ENCODE results near the gene MAP1LC3B2.

The MAP1LC3B2 gene

GRCh38 chr12:116610971-116611541 is 51.9 kb downstream of the MAP1LC3B2 start:
- no peak overlapping the region for H3K27ac ChIP-seq (replicated peaks)
- DNase-seq (ENCODE audit: low read depth in 1 of 2, low spot score in 1 of 2) = no peak

GRCh38 chr12:116612436-116612835 is 53.3 kb downstream of the MAP1LC3B2 start:
- Histone ChIP-seq H3K27ac (replicated peaks) (no peak overlapping the region), H3K4me3 (replicated peaks; ENCODE audit: insufficient read depth, low read length) (no peak overlapping the region), H3K27me3 (ENCODE audit: insufficient read depth, poor library complexity, severe bottlenecking) (no peaks in the 10 kb centered on the region)
- TF ChIP-seq CTCF (IDR thresholded peaks at IDR 0.05; ENCODE audit: insufficient read depth, low read length) (no peak), SPI1 (IDR thresholded peaks at IDR 0.05; ENCODE audit: borderline replicate concordance, low read depth) (no peak), GABPA (IDR thresholded peaks at IDR 0.05; ENCODE audit: low read depth) (no peak), REST (IDR thresholded peaks at IDR 0.05; ENCODE audit: insufficient replicate concordance, low read depth) (no peak), POLR2AphosphoS5 (IDR thresholded peaks at IDR 0.05; ENCODE audit: low read depth) (no peak)
- no peak for DNase-seq (ENCODE audit: low read depth in 1 of 2, low spot score in 1 of 2)

More at GRCh38 chr12:116610971-116611541, 51.9 kb downstream of the MAP1LC3B2 start:
- no peaks in the 10 kb centered on the region for H3K27me3 ChIP-seq (ENCODE audit: insufficient read depth, poor library complexity, severe bottlenecking)
- no peak for TF ChIP-seq CTCF (IDR thresholded peaks at IDR 0.05; ENCODE audit: insufficient read depth, low read length)
- no peak for TF ChIP-seq SPI1 (IDR thresholded peaks at IDR 0.05; ENCODE audit: borderline replicate concordance, low read depth)
- TF ChIP-seq POLR2AphosphoS5 (IDR thresholded peaks at IDR 0.05; ENCODE audit: low read depth) = no peak
- TF ChIP-seq REST (IDR thresholded peaks at IDR 0.05; ENCODE audit: insufficient replicate concordance, low read depth) = no peak
- no peak for TF ChIP-seq GABPA (IDR thresholded peaks at IDR 0.05; ENCODE audit: low read depth)
- no peak overlapping the region for H3K4me3 ChIP-seq (replicated peaks; ENCODE audit: insufficient read depth, low read length)

GRCh38 chr12:116613256-116613655 is 54.1 kb downstream of the MAP1LC3B2 start:
- DNase-seq (ENCODE audit: low read depth in 1 of 2, low spot score in 1 of 2) = no peak
- no peak for TF ChIP-seq CTCF (IDR thresholded peaks at IDR 0.05; ENCODE audit: insufficient read depth, low read length)
- TF ChIP-seq GABPA (IDR thresholded peaks at IDR 0.05; ENCODE audit: low read depth) = no peak
- TF ChIP-seq REST (IDR thresholded peaks at IDR 0.05; ENCODE audit: insufficient replicate concordance, low read depth) = no peak
- no peak for TF ChIP-seq SPI1 (IDR thresholded peaks at IDR 0.05; ENCODE audit: borderline replicate concordance, low read depth)
- TF ChIP-seq POLR2AphosphoS5 (IDR thresholded peaks at IDR 0.05; ENCODE audit: low read depth) = no peak
- H3K4me3 ChIP-seq (replicated peaks; ENCODE audit: insufficient read depth, low read length) = no peak overlapping the region
- H3K27ac ChIP-seq (replicated peaks) = no peak overlapping the region
- H3K27me3 ChIP-seq (ENCODE audit: insufficient read depth, poor library complexity, severe bottlenecking) = no peaks in the 10 kb centered on the region
